HEK293T (cell line): ENCODE measurements around the gene ACP4.

Experiments
- ARNT ChIP-seq: fragments of 450-650 bp; IDR thresholded peaks from 2 replicates; pipeline ENCODE4 v1.6.1; 2017; ENCODE audit warnings: mild to moderate bottlenecking
- BHLHE40 ChIP-seq: fragments of 450-650 bp; IDR thresholded peaks from 2 replicates; pipeline ENCODE4 v1.6.1; 2016; ENCODE audit warnings: mild to moderate bottlenecking, moderate library complexity, borderline replicate concordance
- CTBP1 ChIP-seq: fragments of 450-650 bp; IDR thresholded peaks from 2 replicates; pipeline ENCODE4 v1.6.1; 2016; ENCODE audit warnings: borderline replicate concordance
- ELF4 ChIP-seq: fragments of 450-650 bp; IDR thresholded peaks from 2 replicates; pipeline ENCODE4 v1.6.1; 2017; ENCODE audit warnings: antibody characterized with exemption
- FOXA1 ChIP-seq: fragments of 450-650 bp; IDR thresholded peaks from 2 replicates; pipeline ENCODE4 v1.6.1; 2016; ENCODE audit warnings: mild to moderate bottlenecking
- FOXM1 ChIP-seq: fragments of 450-650 bp; IDR thresholded peaks from 2 replicates; pipeline ENCODE4 v1.6.1; 2017; ENCODE audit warnings: mild to moderate bottlenecking, borderline replicate concordance
- HDGF ChIP-seq: fragments of 450-650 bp; IDR thresholded peaks from 2 replicates; pipeline ENCODE4 v1.6.1; 2017; ENCODE audit warnings: antibody characterized with exemption, borderline replicate concordance
- L3MBTL2 ChIP-seq: fragments of 450-650 bp; conservative IDR thresholded peaks from 2 replicates; pipeline ENCODE4 v1.6.1; 2016; ENCODE audit warnings: mild to moderate bottlenecking
- NFRKB ChIP-seq: fragments of 450-650 bp; IDR thresholded peaks from 2 replicates; pipeline ENCODE4 v1.6.1; 2016; ENCODE audit warnings: mild to moderate bottlenecking, moderate library complexity
- SP1 ChIP-seq: fragments of 450-650 bp; IDR thresholded peaks from 2 replicates; pipeline ENCODE4 v1.6.1; 2017
- TARDBP ChIP-seq: fragments of 450-650 bp; IDR thresholded peaks from 2 replicates; pipeline ENCODE4 v1.6.1; 2016
- TF ChIP-seq, protein P1 (sequence below): fragments of 450-650 bp; IDR thresholded peaks from 2 replicates; pipeline ENCODE4 v1.6.1; 2016

DNA sequence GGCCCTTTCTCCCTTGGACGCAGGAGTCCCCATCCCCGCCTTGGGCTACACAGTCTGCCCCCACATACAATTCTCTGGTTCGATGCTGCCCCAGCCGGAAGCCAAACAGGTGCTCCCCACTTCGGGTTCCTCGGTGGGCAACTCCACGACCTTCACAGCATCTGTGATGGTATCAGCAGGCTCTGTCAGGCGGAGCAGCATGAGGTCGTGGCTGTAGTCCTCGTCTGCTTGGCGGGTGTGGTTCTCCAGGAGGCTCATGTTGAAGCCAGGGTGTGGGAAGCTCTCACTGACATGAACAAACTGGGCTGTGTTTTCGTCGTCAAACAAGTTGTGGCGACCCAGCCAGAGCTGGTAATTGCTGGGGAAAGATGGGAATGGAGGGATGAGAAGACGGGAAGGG lies 29.9 kb downstream of the ACP4 start:
- TF ChIP-seq, protein P1, sequence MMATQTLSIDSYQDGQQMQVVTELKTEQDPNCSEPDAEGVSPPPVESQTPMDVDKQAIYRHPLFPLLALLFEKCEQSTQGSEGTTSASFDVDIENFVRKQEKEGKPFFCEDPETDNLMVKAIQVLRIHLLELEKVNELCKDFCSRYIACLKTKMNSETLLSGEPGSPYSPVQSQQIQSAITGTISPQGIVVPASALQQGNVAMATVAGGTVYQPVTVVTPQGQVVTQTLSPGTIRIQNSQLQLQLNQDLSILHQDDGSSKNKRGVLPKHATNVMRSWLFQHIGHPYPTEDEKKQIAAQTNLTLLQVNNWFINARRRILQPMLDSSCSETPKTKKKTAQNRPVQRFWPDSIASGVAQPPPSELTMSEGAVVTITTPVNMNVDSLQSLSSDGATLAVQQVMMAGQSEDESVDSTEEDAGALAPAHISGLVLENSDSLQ, result no peak
- TF ChIP-seq FOXM1 (no peak), BHLHE40 (no peak), SP1 (no peak), ARNT (no peak), CTBP1 (no peak), TARDBP (no peak), NFRKB (no peak), ELF4 (no peak), HDGF (no peak), FOXA1 (no peak), L3MBTL2 (no peak)
